Measurements from ENCODE around the gene FGF14. TPM values are rescaled to one million over a fixed set of nuclear protein-coding genes. Genes with fewer than 3 reads are reported as not detected.

Gene FGF14
- total RNA-seq, 2 experiments from 2014 or later: not detected

DNA sequence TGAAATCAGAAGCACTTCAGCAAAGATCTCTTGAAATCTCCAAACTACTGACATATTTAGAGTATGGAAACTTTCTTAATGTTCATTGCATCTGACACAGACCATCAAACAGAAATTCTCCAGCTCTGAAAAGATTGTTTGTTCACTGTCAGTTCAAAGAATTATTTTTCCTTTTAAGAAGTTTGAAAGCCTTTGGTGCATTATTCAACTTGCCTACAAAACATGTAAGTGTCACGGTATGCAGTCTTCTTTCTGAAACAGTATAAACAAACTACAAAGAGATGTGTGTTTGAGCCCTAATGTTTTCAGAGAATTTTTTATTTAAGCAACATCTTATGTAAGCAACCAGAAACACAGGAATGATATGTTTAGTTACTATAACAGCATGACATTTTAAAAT is 125.4 kb downstream of the FGF14 start:
- ATAC-seq: no peak
- Mint-ChIP-seq H3K9me3 (ENCODE audit: low read depth) (no peaks in the 10 kb centered on the region), H3K4me3 (no peak overlapping the region), H3K27me3 (peaks cover 14% of the 10 kb centered on the region), H3K36me3 (ENCODE audit: low read depth) (no peaks in the 10 kb centered on the region), H3K27ac (no peak overlapping the region), H3K4me1 (no peaks in the 10 kb centered on the region)
- ChIA-PET POLR2A (no interaction called here), CTCF (no interaction called here)
- DNase-seq: no peak
- intact Hi-C loops (cut with DNase I, micrococcal nuclease): no loop called here

DNA sequence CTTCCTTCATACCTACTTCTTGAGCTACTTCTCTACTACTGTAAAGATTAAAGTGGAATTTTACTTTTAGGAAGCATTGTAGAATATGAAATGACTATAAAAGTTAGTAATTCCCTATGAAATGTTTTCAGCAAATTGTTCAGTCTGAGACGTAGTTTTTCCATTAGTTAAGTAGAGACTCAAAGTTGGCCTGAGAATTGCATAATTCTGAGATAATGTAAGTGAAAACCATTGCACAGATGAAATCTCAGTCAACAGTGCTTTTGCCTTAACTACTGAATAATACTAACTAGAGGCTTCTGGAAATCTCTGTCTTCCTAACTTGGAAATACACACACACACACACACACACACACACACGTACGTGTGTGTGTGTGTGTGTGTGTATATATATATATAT is 125.9 kb downstream of the FGF14 start:
- ATAC-seq: no peak
- no peaks in the 10 kb centered on the region for H3K4me1 Mint-ChIP-seq
- intact Hi-C loops (cut with DNase I, micrococcal nuclease): no loop called here
- CTCF ChIA-PET: no interaction called here
- H3K27me3 Mint-ChIP-seq: peaks cover 14% of the 10 kb centered on the region
- POLR2A ChIA-PET: no interaction called here
- no peaks in the 10 kb centered on the region for H3K36me3 Mint-ChIP-seq (ENCODE audit: low read depth)
- DNase-seq: no peak
- H3K4me3 Mint-ChIP-seq: no peak overlapping the region
- H3K27ac Mint-ChIP-seq: no peak overlapping the region
- no peaks in the 10 kb centered on the region for H3K9me3 Mint-ChIP-seq (ENCODE audit: low read depth)

DNA sequence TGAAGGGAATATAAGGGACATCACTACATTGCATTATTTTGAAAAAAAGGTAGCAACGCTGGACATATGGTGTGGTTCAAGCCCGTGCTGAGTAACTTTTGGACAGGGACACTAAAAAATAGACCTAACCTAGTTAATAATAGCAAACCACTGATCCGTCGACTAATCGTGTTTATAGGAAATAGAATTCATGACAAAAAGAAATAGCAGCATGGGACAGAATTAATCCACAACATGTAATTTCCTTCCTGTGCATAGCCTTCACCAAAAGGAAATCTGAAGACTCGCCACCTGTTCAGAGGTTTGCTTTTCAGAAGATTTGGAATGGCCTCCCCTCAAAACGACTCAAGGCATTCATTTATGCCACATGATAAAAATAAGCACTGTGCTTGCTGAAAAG is 128.7 kb downstream of the FGF14 start:
- Mint-ChIP-seq H3K4me1 (no peaks in the 10 kb centered on the region), H3K36me3 (ENCODE audit: low read depth) (no peaks in the 10 kb centered on the region), H3K9me3 (ENCODE audit: low read depth) (no peaks in the 10 kb centered on the region), H3K27ac (no peak overlapping the region), H3K4me3 (no peak overlapping the region), H3K27me3 (peaks cover 8% of the 10 kb centered on the region)
- intact Hi-C loops (cut with DNase I, micrococcal nuclease): no loop called here
- ChIA-PET POLR2A (no interaction called here), CTCF (no interaction called here)
- DNase-seq: no peak
- ATAC-seq: no peak

- ATAC-seq (no peak), DNase-seq (no peak)
- peaks cover 10% of the 10 kb centered on the region for H3K27me3 Mint-ChIP-seq
- no peak overlapping the region for H3K27ac Mint-ChIP-seq
- H3K4me3 Mint-ChIP-seq: no peak overlapping the region
- no peaks in the 10 kb centered on the region for H3K9me3 Mint-ChIP-seq (ENCODE audit: low read depth)
- intact Hi-C loops (cut with DNase I, micrococcal nuclease): no loop called here
- H3K4me1 Mint-ChIP-seq: no peaks in the 10 kb centered on the region
- no peaks in the 10 kb centered on the region for H3K36me3 Mint-ChIP-seq (ENCODE audit: low read depth)
- POLR2A ChIA-PET: no interaction called here
- CTCF ChIA-PET: no interaction called here
Observed at GRCh38 chr13:102267191-102267590, 134.7 kb downstream of the FGF14 start.

DNA sequence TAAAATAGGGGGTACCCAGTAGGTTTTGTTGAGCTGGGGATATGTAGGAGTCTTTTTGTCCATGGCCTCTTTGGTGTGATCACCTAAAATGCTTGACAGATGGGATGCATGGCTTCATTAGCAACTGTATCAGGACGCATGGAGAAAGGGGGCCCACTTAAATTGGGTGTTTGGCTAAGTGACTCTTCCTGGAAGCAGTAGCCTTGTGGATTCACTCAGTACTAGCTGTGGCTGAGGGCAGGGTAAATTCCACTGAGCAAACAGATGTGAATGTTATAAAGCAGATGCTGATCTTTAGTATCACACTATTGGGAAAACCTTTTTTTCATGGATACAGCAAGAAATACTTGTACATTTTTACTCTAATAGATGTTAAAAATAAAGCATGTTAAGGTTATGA is 140.0 kb downstream of the FGF14 start:
- H3K36me3 Mint-ChIP-seq (ENCODE audit: low read depth): no peaks in the 10 kb centered on the region

GRCh38 chr13:102261316-102261715 is 140.5 kb downstream of the FGF14 start:
- POLR2A ChIA-PET: no interaction called here
- Mint-ChIP-seq H3K27ac (no peak overlapping the region), H3K9me3 (ENCODE audit: low read depth) (no peaks in the 10 kb centered on the region), H3K36me3 (ENCODE audit: low read depth) (no peaks in the 10 kb centered on the region), H3K4me3 (no peak overlapping the region), H3K4me1 (no peaks in the 10 kb centered on the region), H3K27me3 (peaks cover 10% of the 10 kb centered on the region)
- DNase-seq (no peak), ATAC-seq (no peak)
- intact Hi-C loops (cut with DNase I, micrococcal nuclease): no loop called here
- CTCF ChIA-PET: no interaction called here

More for the DNA sequence above, 140.0 kb downstream of the FGF14 start:
- DNase-seq (no peak), ATAC-seq (no peak)
- H3K9me3 Mint-ChIP-seq (ENCODE audit: low read depth): no peaks in the 10 kb centered on the region
- CTCF ChIA-PET: interaction anchor here (0.7 kb wide), 1 partner anchor 188 kb away, joined by 3 read pairs; no protein-coding TSS in a partner anchor
- H3K4me1 Mint-ChIP-seq: no peaks in the 10 kb centered on the region
- H3K27ac Mint-ChIP-seq: no peak overlapping the region
- POLR2A ChIA-PET: no interaction called here
- peaks cover 11% of the 10 kb centered on the region for H3K27me3 Mint-ChIP-seq
- intact Hi-C loops (cut with DNase I, micrococcal nuclease): no loop called here
- H3K4me3 Mint-ChIP-seq: no peak overlapping the region

- no peak for ATAC-seq
- POLR2A ChIA-PET: no interaction called here
- Mint-ChIP-seq H3K36me3 (ENCODE audit: low read depth) (no peaks in the 10 kb centered on the region), H3K4me1 (no peaks in the 10 kb centered on the region), H3K4me3 (no peak overlapping the region), H3K27ac (no peak overlapping the region), H3K27me3 (peaks cover 10% of the 10 kb centered on the region), H3K9me3 (ENCODE audit: low read depth) (no peaks in the 10 kb centered on the region)
- no peak for DNase-seq
- CTCF ChIA-PET: interaction anchor here (0.6 kb wide), 1 partner anchor 1248 kb away, joined by 3 read pairs; no protein-coding TSS in a partner anchor
- intact Hi-C loops (cut with DNase I, micrococcal nuclease): no loop called here
Observed at GRCh38 chr13:102260256-102260655, 141.6 kb downstream of the FGF14 start.

DNA sequence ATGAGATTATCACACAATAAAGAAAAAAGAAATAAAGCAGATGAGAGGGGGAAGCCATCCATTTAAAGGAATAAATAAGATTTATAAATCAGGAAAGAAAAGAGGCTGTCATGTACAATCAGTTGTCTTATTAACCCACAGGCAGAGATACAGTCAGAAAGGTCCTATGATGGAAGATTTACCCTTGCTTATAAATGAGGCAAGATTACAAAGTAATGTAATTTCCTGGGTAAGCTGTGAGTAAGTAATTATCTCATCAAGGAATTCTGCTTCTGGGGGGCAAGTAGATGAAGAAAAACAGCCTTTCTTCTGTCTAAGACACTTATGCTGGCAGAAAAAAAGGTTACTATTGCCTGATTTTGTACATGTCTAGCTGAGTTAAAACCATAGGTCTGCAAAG is 146.4 kb downstream of the FGF14 start:
- DNase-seq: no peak
- H3K9me3 Mint-ChIP-seq (ENCODE audit: low read depth): peaks cover 1% of the 10 kb centered on the region
- ATAC-seq: no peak
- no peak overlapping the region for H3K4me3 Mint-ChIP-seq
- CTCF ChIA-PET: no interaction called here
- H3K4me1 Mint-ChIP-seq: no peaks in the 10 kb centered on the region
- H3K27me3 Mint-ChIP-seq: peaks cover 3% of the 10 kb centered on the region
- no peak overlapping the region for H3K27ac Mint-ChIP-seq
- intact Hi-C loops (cut with DNase I, micrococcal nuclease): no loop called here
- POLR2A ChIA-PET: no interaction called here
- H3K36me3 Mint-ChIP-seq (ENCODE audit: low read depth): no peaks in the 10 kb centered on the region

DNA sequence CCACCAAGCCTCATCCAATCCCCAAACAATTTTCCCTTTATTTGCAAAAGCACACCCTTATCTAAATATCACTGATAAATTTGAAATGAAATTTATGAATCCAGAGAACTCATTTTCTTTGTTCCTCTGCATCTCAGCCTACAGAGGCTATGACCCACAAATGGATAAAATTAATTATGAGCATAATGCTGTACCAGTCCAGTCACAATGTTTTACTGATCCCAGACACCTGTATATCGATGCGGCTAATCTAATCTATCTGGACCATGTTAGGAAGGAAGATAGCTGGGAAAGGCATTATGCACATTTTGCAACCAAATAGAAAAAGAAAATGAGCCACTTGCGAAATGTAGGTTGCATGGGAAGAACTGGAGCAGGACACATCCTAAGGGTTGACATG is 150.0 kb downstream of the FGF14 start:
- peaks cover 5% of the 10 kb centered on the region for H3K27me3 Mint-ChIP-seq
- ChIA-PET POLR2A (no interaction called here), CTCF (no interaction called here)
- intact Hi-C loops (cut with DNase I, micrococcal nuclease): no loop called here
- H3K4me1 Mint-ChIP-seq: no peaks in the 10 kb centered on the region
- no peak overlapping the region for H3K27ac Mint-ChIP-seq
- H3K36me3 Mint-ChIP-seq (ENCODE audit: low read depth): no peaks in the 10 kb centered on the region
- no peak for ATAC-seq
- no peak for DNase-seq
- peaks cover 4% of the 10 kb centered on the region for H3K9me3 Mint-ChIP-seq (ENCODE audit: low read depth)
- H3K4me3 Mint-ChIP-seq: no peak overlapping the region

- ChIA-PET POLR2A (no interaction called here), CTCF (no interaction called here)
- peaks cover 4% of the 10 kb centered on the region for H3K9me3 Mint-ChIP-seq (ENCODE audit: low read depth)
- H3K4me3 Mint-ChIP-seq: no peak overlapping the region
- no peaks in the 10 kb centered on the region for H3K4me1 Mint-ChIP-seq
- DNase-seq (no peak), ATAC-seq (no peak)
- intact Hi-C loops (cut with DNase I, micrococcal nuclease): no loop called here
- H3K27me3 Mint-ChIP-seq: peaks cover 6% of the 10 kb centered on the region
- no peak overlapping the region for H3K27ac Mint-ChIP-seq
- no peaks in the 10 kb centered on the region for H3K36me3 Mint-ChIP-seq (ENCODE audit: low read depth)
Observed at GRCh38 chr13:102250448-102250847, 151.4 kb downstream of the FGF14 start.

GRCh38 chr13:102244607-102245227 is 157.1 kb downstream of the FGF14 start:
- peaks cover 6% of the 10 kb centered on the region for H3K27me3 Mint-ChIP-seq
- intact Hi-C loops (cut with DNase I, micrococcal nuclease): no loop called here
- no peak for ATAC-seq
- POLR2A ChIA-PET: no interaction called here
- CTCF ChIA-PET: no interaction called here
- H3K4me3 Mint-ChIP-seq: no peak overlapping the region
- H3K9me3 Mint-ChIP-seq (ENCODE audit: low read depth): peaks cover 4% of the 10 kb centered on the region
- no peaks in the 10 kb centered on the region for H3K36me3 Mint-ChIP-seq (ENCODE audit: low read depth)
- no peaks in the 10 kb centered on the region for H3K4me1 Mint-ChIP-seq
- DNase-seq: no peak
- H3K27ac Mint-ChIP-seq: no peak overlapping the region

DNA sequence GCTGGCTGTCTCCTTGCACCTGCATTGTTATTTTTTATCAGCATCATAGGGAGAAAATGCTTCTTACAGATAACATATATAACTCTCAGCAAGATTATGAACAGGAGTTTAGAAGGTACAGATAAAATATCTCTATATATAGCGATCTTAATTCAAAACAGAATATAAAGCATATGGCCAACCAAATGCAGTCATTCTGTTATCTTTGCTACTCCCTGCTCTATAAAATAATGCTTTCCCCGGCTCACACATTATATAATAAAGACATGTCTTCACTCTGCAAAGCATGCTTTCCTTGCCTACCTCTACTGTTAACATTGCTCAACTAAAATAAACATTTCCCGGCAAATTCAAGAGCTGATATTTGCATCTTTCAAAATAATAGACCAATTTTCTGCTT is 161.7 kb downstream of the FGF14 start:
- Mint-ChIP-seq H3K9me3 (ENCODE audit: low read depth) (peaks cover 2% of the 10 kb centered on the region), H3K36me3 (ENCODE audit: low read depth) (no peaks in the 10 kb centered on the region)

GRCh38 chr13:102237230-102237629 is 164.6 kb downstream of the FGF14 start:
- no peak overlapping the region for H3K27ac Mint-ChIP-seq
- no peaks in the 10 kb centered on the region for H3K36me3 Mint-ChIP-seq (ENCODE audit: low read depth)
- intact Hi-C loops (cut with DNase I, micrococcal nuclease): no loop called here
- POLR2A ChIA-PET: no interaction called here
- H3K9me3 Mint-ChIP-seq (ENCODE audit: low read depth): no peaks in the 10 kb centered on the region
- H3K4me1 Mint-ChIP-seq: no peaks in the 10 kb centered on the region
- peaks cover 7% of the 10 kb centered on the region for H3K27me3 Mint-ChIP-seq
- no peak for DNase-seq
- CTCF ChIA-PET: no interaction called here
- no peak overlapping the region for H3K4me3 Mint-ChIP-seq
- no peak for ATAC-seq

More for the DNA sequence above, 161.7 kb downstream of the FGF14 start:
- Mint-ChIP-seq H3K27ac (no peak overlapping the region), H3K27me3 (peaks cover 5% of the 10 kb centered on the region), H3K4me1 (no peaks in the 10 kb centered on the region), H3K4me3 (no peak overlapping the region)
- ChIA-PET POLR2A (no interaction called here), CTCF (no interaction called here)
- intact Hi-C loops (cut with DNase I, micrococcal nuclease): no loop called here
- DNase-seq: no peak
- ATAC-seq: no peak

Measured in activated CD4-positive, alpha-beta T cell treated with anti-CD3 and anti-CD28 coated beads for 36 hours (primary cell).